ENCODE results near the gene AKR1C4.
"Not testable (repeated sequence)": the region's sequence is repeated elsewhere in the genome, so short reads cannot be mapped to it uniquely, and the experiment has no call there.

AKR1C4 gene

DNA sequence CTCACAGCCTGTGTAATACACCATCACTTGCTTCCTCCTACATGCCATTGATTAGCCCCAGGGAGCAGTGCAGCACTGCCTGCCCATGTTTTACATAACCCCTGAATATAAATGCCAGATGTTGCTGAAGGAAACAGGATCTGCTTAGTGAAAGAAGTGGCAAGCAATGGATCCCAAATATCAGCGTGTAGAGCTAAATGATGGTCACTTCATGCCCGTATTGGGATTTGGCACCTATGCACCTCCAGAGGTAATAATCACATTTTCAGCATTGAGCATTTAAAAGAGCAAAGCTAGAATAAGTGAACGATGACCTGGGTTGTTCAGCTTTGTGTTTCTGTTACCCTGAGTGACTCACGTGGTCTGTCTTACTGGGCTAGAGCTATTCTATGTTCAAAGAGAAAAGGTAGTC, at the start of gene AKR1C4:
Gene AKR1C4 (plus strand): TSS at position 136 of the 412 bp plus-strand sequence. CDS start 31 bp downstream, at position 167.
- in situ Hi-C loops (cut with MboI; ENCODE audit: low pct_unique_long_range_greater_than_20kb, low sequenced_read_pairs) = no loop called here
- no peak for DNase-seq

GRCh38 chr10:5146920-5147254, 49.8 kb upstream of the AKR1C4 start:
- in situ Hi-C loops (cut with MboI; ENCODE audit: low pct_unique_long_range_greater_than_20kb, low sequenced_read_pairs) = no loop called here
- no peak for DNase-seq

DNA sequence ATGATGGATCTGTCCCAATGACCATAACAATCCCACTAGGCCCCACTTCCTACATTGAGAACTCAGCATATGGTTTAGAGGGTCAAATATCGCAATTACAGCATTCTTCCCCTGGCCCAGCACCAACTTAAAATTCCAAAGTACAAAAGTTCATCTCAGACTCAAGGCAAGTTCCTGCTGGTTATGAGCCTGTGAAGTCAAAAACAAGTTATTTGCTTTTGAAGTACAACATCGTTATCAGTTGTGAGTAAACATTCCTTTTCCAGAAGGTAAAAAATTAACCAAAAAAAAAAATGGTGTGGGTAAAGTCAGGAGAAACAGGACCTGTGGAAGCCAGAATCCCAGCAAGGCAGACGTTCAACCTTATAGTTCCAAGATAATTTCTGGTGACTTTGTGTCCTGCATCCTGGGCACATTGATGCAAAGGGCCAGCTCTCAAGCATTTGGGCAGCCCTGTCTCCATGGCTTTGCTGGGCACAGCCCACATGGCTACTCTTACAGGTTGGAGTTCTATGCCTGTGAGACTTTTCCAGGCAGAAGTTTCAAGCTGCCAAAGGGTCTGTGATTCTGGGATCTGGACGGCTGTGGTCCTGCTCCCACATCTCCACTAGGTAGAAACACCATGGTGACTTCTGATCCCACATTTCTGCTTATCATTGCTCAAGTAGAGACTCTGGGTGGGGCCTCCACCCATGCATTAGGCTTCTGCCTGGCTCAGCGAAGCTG, 49.2 kb upstream of the AKR1C4 start:
- in situ Hi-C loops (cut with MboI; ENCODE audit: low pct_unique_long_range_greater_than_20kb, low sequenced_read_pairs) = no loop called here
- DNase-seq = no peak

- in situ Hi-C loops (cut with MboI; ENCODE audit: low pct_unique_long_range_greater_than_20kb, low sequenced_read_pairs) = no loop called here
- no peak for DNase-seq
These were observed 48.5 kb upstream of the AKR1C4 start for GRCh38 chr10:5147981-5148677.

DNA sequence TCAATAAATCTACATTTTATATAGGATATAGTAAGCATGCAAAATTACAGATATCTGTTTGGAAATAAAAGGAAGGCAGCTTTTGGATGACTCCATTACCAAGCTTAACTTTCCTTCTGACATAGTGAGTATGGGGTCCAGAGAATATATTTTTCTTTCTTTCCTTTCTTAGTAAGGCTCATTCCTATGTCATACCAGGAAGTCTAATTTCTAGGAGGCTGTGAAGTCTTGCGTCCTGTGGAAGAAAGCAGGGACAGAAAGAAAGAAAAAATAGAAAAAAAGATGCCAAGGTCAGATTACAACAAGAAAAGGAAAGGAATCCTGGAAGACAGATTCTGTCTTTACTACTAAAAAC, 48.0 kb upstream of the AKR1C4 start:
- no peak for DNase-seq
- in situ Hi-C loops (cut with MboI; ENCODE audit: low pct_unique_long_range_greater_than_20kb, low sequenced_read_pairs) = no loop called here

- DNase-seq = no peak
- in situ Hi-C loops (cut with MboI; ENCODE audit: low pct_unique_long_range_greater_than_20kb, low sequenced_read_pairs) = no loop called here
These were observed 45.6 kb upstream of the AKR1C4 start for GRCh38 chr10:5151076-5151475.

DNA sequence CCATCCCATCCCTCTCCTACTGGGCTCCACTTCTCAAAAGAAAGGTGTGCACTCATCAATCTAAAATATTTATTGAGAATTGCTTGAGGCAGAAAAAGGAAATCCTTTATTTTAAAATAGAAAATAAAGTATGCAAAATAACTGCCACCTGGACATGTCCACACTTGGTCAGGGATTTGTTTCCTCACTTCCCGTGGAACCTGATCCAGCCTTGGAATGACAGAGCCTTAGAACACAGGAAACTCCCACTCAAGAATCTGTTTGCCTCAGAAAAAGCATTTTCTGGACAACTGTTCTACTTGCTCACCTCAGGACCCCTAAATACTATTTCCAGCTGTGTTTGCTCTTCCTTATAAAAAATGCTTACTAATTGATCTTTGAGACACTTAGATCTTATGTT, 40.7 kb upstream of the AKR1C4 start:
- in situ Hi-C loops (cut with MboI; ENCODE audit: low pct_unique_long_range_greater_than_20kb, low sequenced_read_pairs) = no loop called here
- no peak for DNase-seq

GRCh38 chr10:5157501-5157900, 39.1 kb upstream of the AKR1C4 start:
- in situ Hi-C loops (cut with MboI; ENCODE audit: low pct_unique_long_range_greater_than_20kb, low sequenced_read_pairs) = no loop called here

DNA sequence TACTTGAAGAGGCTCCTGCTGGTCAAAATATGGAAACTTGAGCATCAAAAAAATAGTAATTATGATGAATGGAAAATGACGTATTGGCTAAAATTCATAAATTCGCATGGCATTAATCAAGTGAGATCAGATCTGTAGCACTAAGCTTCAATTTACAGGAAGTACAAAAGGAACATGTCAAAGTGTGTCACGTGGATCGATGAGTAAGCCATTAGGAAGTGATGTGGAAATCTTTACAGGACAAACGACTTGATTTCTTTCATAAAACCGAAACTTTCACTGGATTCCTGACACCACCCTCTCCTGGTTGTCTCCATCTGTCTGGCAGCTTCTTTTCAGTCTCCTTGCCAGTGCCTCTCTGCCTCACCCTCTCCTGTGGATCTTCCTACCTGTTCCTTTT, 37.5 kb upstream of the AKR1C4 start:
- in situ Hi-C loops (cut with MboI; ENCODE audit: low pct_unique_long_range_greater_than_20kb, low sequenced_read_pairs) = no loop called here
- DNase-seq = no peak

More at GRCh38 chr10:5157501-5157900, 39.1 kb upstream of the AKR1C4 start:
- no peak for DNase-seq

GRCh38 chr10:5163487-5163886, 33.1 kb upstream of the AKR1C4 start:
- DNase-seq = no peak
- in situ Hi-C loops (cut with MboI; ENCODE audit: low pct_unique_long_range_greater_than_20kb, low sequenced_read_pairs) = no loop called here

DNA sequence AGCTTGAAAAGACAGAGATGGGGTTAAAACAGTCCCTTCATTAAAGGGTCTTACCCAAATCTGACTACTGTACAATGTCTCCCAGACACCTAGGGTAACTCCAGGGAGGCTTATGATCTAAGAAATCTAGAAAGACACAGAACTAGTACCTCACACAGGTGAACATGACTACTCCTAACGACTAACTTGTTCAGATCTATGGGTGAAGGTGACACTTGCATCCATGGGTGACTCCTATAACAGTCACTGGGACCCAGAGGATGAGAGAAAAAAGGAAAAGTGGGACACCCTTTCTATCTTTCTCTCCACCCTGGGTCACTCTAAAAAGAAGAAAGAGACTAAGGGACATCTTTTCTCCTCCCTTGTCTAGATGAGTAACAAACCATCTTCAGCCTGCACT, 30.9 kb upstream of the AKR1C4 start:
- in situ Hi-C loops (cut with MboI; ENCODE audit: low pct_unique_long_range_greater_than_20kb, low sequenced_read_pairs) = no loop called here
- peak; percentile 15 for DNase-seq

DNA sequence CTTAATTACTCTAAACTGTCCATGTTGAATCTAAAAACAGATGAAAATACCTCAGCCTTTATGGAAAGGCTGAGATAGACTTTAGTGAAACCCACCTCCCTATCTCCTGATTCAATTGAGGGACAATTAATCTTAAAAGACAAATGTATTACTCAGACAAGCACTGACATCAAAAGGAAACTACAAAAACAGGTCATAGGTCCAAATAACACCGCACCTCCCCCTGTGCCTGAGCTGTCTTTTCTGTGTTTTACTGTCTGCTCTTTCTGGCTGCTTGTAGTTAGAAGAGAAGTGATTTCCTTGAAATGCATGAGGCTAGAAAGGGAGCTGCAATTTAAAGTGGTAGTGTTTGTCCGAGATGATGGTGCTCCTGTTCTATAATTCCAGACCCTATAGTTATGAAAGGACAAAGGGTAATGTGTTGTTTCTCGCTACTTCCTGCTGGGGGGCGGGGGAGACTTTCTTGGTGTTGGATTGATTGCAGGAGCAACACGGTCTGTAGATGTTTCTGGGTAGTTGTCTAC, 27.7 kb upstream of the AKR1C4 start:
- in situ Hi-C loops (cut with MboI; ENCODE audit: low pct_unique_long_range_greater_than_20kb, low sequenced_read_pairs) = no loop called here
- DNase-seq = no peak

- in situ Hi-C loops (cut with MboI; ENCODE audit: low pct_unique_long_range_greater_than_20kb, low sequenced_read_pairs); DNase-seq: not testable (repeated sequence)
These were observed 21.1 kb upstream of the AKR1C4 start for GRCh38 chr10:5175581-5175980.

DNA sequence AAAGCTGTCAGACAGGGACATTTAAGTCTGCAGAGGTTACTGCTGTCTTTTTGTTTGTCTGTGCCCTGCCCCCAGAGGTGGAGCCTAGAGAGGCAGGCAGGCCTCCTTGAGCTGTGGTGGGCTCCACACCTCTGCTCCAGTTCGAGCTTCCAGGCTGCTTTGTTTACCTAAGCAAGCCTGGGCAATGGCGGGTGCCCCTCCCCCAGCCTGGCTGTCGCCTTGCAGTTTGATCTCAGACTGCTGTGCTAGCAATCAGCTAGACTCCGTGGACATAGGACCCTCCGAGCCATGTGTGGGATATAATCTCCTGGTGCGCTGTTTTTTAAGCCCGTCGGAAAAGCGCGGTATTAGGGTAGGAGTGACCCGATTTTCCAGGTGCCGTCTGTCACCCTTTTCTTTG, 16.1 kb upstream of the AKR1C4 start:
- DNase-seq; in situ Hi-C loops (cut with MboI; ENCODE audit: low pct_unique_long_range_greater_than_20kb, low sequenced_read_pairs): not testable (repeated sequence)

- no peak for DNase-seq
- in situ Hi-C loops (cut with MboI; ENCODE audit: low pct_unique_long_range_greater_than_20kb, low sequenced_read_pairs) = no loop called here
These were observed 12.7 kb upstream of the AKR1C4 start for GRCh38 chr10:5183923-5184322.

- no peak for DNase-seq
- in situ Hi-C loops (cut with MboI; ENCODE audit: low pct_unique_long_range_greater_than_20kb, low sequenced_read_pairs) = no loop called here
These were observed 11.5 kb upstream of the AKR1C4 start, which contains the start of gene AKR1C8 for GRCh38 chr10:5184987-5185775. Gene AKR1C8, minus strand, starts transcription at chr10:5185150. Its CDS starts 46 bp downstream, at chr10:5185104.

GRCh38 chr10:5187867-5188266, 8.8 kb upstream of the AKR1C4 start:
- no peak for DNase-seq
- in situ Hi-C loops (cut with MboI; ENCODE audit: low pct_unique_long_range_greater_than_20kb, low sequenced_read_pairs) = no loop called here

DNA sequence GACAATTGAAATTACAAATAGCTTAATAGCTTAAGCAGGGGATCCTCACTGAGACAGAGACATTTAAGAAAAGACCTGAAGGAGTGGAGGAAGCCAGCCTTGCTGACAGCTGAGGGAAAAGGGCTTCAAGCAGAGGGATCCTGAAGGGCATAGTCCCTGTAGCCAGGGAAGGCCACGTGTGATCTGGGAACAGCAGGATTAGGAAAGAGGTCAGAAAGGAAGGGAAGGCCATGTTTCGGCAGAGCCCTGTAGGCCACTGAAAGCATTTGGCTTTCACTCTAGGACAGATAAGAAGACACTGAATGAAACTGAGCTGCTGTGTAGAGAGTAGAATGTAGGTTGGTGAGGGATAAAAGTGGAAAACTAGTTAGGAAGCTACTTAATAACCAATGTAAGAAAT, 8.3 kb upstream of the AKR1C4 start:
- DNase-seq = no peak
- in situ Hi-C loops (cut with MboI; ENCODE audit: low pct_unique_long_range_greater_than_20kb, low sequenced_read_pairs) = no loop called here

DNA sequence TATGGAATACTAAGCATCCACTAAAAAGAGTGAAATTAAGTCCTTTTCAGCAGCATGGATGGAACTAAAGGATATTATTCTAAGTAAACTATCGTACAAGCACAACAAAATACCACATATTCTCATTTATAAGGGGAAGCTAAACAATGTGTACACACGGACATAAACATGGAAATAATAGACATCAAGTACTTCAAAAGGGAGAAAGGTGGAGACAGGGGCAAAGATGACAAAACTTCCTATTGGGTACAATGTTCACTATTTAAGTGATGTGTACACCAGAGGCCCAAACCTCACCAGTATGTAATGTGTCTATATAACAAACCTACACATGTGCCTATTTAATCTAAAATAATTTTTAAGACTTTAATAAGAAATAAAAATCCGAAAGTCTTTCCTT, 2.2 kb upstream of the AKR1C4 start:
- no peak for DNase-seq
- in situ Hi-C loops (cut with MboI; ENCODE audit: low pct_unique_long_range_greater_than_20kb, low sequenced_read_pairs) = no loop called here
